Ishikawa (cell line): ENCODE results near the gene COL23A1.

Source experiments
- CEBPB ChIP-seq: IDR thresholded peaks from 2 replicates; pipeline ENCODE4 v1.6.1; 2012
- CREB1 ChIP-seq: IDR thresholded peaks from 2 replicates; pipeline ENCODE4 v1.6.1; 2012; ENCODE audit warnings: low read depth
- EGR1 ChIP-seq: IDR thresholded peaks from 2 replicates; pipeline ENCODE4 v1.6.1; 2012
- EP300 ChIP-seq: IDR thresholded peaks from 2 replicates; pipeline ENCODE4 v1.6.1; 2012; ENCODE audit warnings: borderline replicate concordance
- FOXM1 ChIP-seq: IDR thresholded peaks from 2 replicates; pipeline ENCODE4 v1.6.1; 2012; ENCODE audit warnings: low read depth, borderline replicate concordance
- MAX ChIP-seq: IDR thresholded peaks from 2 replicates; pipeline ENCODE4 v1.6.1; 2012
- NFIC ChIP-seq: IDR thresholded peaks from 2 replicates; pipeline ENCODE4 v1.6.1; 2012
- RAD21 ChIP-seq: IDR thresholded peaks from 2 replicates; pipeline ENCODE4 v1.6.1; 2012; ENCODE audit warnings: low read depth
- REST ChIP-seq: IDR thresholded peaks from 2 replicates; pipeline ENCODE4 v1.6.1; 2012; ENCODE audit warnings: low read depth, mild to moderate bottlenecking
- TAF1 ChIP-seq: IDR thresholded peaks from 2 replicates; pipeline ENCODE4 v1.6.1; 2012; ENCODE audit warnings: low read depth, mild to moderate bottlenecking
- TCF12 ChIP-seq: IDR thresholded peaks from 2 replicates; pipeline ENCODE4 v1.6.1; 2012; ENCODE audit warnings: low read depth
- TEAD4 ChIP-seq: IDR thresholded peaks from 2 replicates; pipeline ENCODE4 v1.6.1; 2012
- USF1 ChIP-seq: IDR thresholded peaks from 2 replicates; pipeline ENCODE4 v1.6.1; 2012
- YY1 ChIP-seq: IDR thresholded peaks from 2 replicates; pipeline ENCODE4 v1.6.1; 2012; ENCODE audit warnings: low read depth
- ZBTB7A ChIP-seq: IDR thresholded peaks from 2 replicates; pipeline ENCODE4 v1.6.1; 2012; ENCODE audit warnings: low read depth

COL23A1 gene

GRCh38 chr5:178580271-178580955, 9.8 kb downstream of the COL23A1 start:
- no peak for TF ChIP-seq FOXM1
- no peak for TF ChIP-seq YY1
- TF ChIP-seq ZBTB7A = no peak
- no peak for TF ChIP-seq RAD21

- TF ChIP-seq TAF1 (no peak), MAX (no peak), EGR1 (no peak), REST (no peak), FOXM1 (no peak), CEBPB (no peak), ZBTB7A (no peak), TCF12 (no peak), NFIC (no peak), RAD21 (no peak), EP300 (no peak)
Observed at GRCh38 chr5:178577944-178578343, 12.2 kb downstream of the COL23A1 start.

- TF ChIP-seq FOXM1 (no peak), MAX (no peak), USF1 (no peak)
Observed at GRCh38 chr5:178577376-178577839, 12.8 kb downstream of the COL23A1 start.

GRCh38 chr5:178576591-178577351, 13.4 kb downstream of the COL23A1 start:
- TF ChIP-seq MAX (no peak), CEBPB (no peak), FOXM1 (no peak), EP300 (no peak), ZBTB7A (no peak), TCF12 (no peak), TAF1 (no peak), EGR1 (no peak), TEAD4 (no peak), NFIC (no peak), RAD21 (no peak), YY1 (no peak), CREB1 (no peak)

- TF ChIP-seq TCF12 (no peak), REST (no peak), TEAD4 (no peak), NFIC (no peak), FOXM1 (no peak), ZBTB7A (no peak), YY1 (no peak), TAF1 (no peak), MAX (no peak), RAD21 (no peak), EGR1 (no peak), CREB1 (no peak), USF1 (no peak), EP300 (no peak), CEBPB (no peak)
Observed at GRCh38 chr5:178573216-178573615, 17.0 kb downstream of the COL23A1 start.
